Tibial nerve (tissue), 3 donors: ENCODE measurements around the gene ZMYND8.

ENCODE experiments used
- POLR2A ChIP-seq, 2 donors: fragments of 450-650 bp; IDR thresholded peaks; one replicate each; pipeline ENCODE4 v1.6.1; 2017; ENCODE audit warnings: antibody characterized with exemption in 2 of 2, mild to moderate bottlenecking in 2 of 2, moderate library complexity in 2 of 2
- TF ChIP-seq, protein P1 (sequence below), 5 experiments: fragments of 200-600 bp in 3 of 5; fragments of 450-650 bp in 2 of 5; sonication (generic) in 3 of 5; IDR thresholded peaks; one replicate each; pipeline ENCODE4 v1.5.1; 2016 to 2019; ENCODE audit warnings: antibody characterized with exemption in 5 of 5, mild to moderate bottlenecking in 3 of 5, moderate library complexity in 2 of 5

DNA sequence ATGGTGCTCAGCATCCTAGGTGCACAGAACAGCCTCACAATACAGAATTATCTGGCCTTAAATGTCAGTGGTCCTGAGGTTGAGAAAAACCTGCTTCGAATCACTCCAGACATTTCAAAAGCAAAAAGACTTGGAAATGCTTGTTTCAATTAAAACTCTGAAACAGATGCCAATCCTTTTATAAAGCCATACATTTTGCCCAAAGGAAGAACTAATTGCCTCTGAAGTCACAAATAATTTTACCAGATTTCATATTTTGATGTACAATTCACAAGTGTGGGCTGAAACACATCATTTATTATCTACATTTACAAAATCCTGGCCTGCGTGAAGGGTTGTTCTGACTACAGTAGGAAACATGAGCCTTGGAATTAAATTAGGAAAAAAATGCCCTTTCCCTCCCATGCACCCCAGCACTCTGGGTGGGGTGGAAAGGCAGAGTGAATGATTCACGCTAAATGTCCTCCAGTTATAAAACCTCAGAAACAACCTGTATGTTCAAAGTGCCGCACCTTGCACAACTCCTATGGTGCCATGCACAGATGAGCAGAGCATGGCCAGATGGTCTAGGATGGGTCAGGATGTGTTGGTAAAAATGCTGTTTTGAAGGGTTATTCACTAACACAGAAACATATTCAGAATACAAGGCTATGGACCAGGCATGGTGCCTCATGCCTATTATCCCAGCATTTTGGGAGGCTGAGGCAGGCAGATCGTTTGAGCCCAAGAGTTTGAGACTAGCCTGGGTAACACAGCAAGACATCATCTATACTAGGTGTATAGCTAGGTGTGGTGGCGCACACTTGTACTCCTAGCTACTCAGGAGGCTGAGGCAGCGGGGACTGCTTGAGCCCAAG is 87.0 kb downstream of the ZMYND8 start:
- no peak for TF ChIP-seq POLR2A (IDR thresholded peaks at IDR 0.05)
- TF ChIP-seq, protein P1, sequence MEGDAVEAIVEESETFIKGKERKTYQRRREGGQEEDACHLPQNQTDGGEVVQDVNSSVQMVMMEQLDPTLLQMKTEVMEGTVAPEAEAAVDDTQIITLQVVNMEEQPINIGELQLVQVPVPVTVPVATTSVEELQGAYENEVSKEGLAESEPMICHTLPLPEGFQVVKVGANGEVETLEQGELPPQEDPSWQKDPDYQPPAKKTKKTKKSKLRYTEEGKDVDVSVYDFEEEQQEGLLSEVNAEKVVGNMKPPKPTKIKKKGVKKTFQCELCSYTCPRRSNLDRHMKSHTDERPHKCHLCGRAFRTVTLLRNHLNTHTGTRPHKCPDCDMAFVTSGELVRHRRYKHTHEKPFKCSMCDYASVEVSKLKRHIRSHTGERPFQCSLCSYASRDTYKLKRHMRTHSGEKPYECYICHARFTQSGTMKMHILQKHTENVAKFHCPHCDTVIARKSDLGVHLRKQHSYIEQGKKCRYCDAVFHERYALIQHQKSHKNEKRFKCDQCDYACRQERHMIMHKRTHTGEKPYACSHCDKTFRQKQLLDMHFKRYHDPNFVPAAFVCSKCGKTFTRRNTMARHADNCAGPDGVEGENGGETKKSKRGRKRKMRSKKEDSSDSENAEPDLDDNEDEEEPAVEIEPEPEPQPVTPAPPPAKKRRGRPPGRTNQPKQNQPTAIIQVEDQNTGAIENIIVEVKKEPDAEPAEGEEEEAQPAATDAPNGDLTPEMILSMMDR (IDR thresholded peaks at IDR 0.05) = no peak
